Activated gamma-delta T cell treated with Interleukin-2 at 50 U/mL for 16 hours (primary cell): ENCODE results near the gene ENTR1.
"Not testable (repeated sequence)": the region's sequence is repeated elsewhere in the genome, so short reads cannot be mapped to it uniquely, and the experiment has no call there.

Source experiments
- DNase-seq: peaks from one replicate; pipeline ENCODE4 v3.0.0-alpha.2; 2020

The ENTR1 gene

GRCh38 chr9:136418182-136419091, 8.0 kb upstream of the ENTR1 start:
- no peak for DNase-seq

GRCh38 chr9:136416914-136417313, 6.5 kb upstream of the ENTR1 start:
- DNase-seq, result no peak

- no peak for DNase-seq
These were observed 6.0 kb upstream of the ENTR1 start for GRCh38 chr9:136416427-136416826.

GRCh38 chr9:136412962-136413361, 2.5 kb upstream of the ENTR1 start:
- no peak for DNase-seq

- DNase-seq, result no peak
These were observed 964 bp upstream of the ENTR1 start for GRCh38 chr9:136411378-136411777.

- peak; percentile 19 for DNase-seq
These were observed 608 bp downstream of the ENTR1 start for GRCh38 chr9:136409557-136410455.

- no peak for DNase-seq
These were observed 2.5 kb downstream of the ENTR1 start for GRCh38 chr9:136407911-136408310.

- DNase-seq, result not testable (repeated sequence)
These were observed 3.4 kb downstream of the ENTR1 start for GRCh38 chr9:136407061-136407460.

- DNase-seq, result not testable (repeated sequence)
These were observed 4.5 kb downstream of the ENTR1 start for GRCh38 chr9:136405904-136406303.

- no peak for DNase-seq
These were observed 4.9 kb downstream of the ENTR1 start for GRCh38 chr9:136405481-136405880.

- no peak for DNase-seq
These were observed 5.6 kb downstream of the ENTR1 start for GRCh38 chr9:136404801-136405136.

- peak; percentile 16 for DNase-seq
These were observed 6.3 kb downstream of the ENTR1 start for GRCh38 chr9:136403915-136404800.

GRCh38 chr9:136403538-136403914, 6.9 kb downstream of the ENTR1 start:
- DNase-seq, result peak; percentile 55

- no peak for DNase-seq
These were observed 8.3 kb downstream of the ENTR1 start for GRCh38 chr9:136402067-136402466.

GRCh38 chr9:136401173-136401922, 9.1 kb downstream of the ENTR1 start:
- DNase-seq, result no peak

GRCh38 chr9:136400038-136400834, 10.2 kb downstream of the ENTR1 start, which contains the start of gene SNAPC4:
SNAPC4 (minus strand) TSS chr9:136400170; CDS start chr9:136398428, 1,742 bp downstream.
- peak; percentile 83 for DNase-seq

GRCh38 chr9:136399176-136400037, 11.0 kb downstream of the ENTR1 start:
- DNase-seq, result peak; percentile 20

- DNase-seq, result no peak
These were observed 12.1 kb downstream of the ENTR1 start for GRCh38 chr9:136398286-136398685.

- no peak for DNase-seq
These were observed 12.8 kb downstream of the ENTR1 start for GRCh38 chr9:136397643-136398042.

- no peak for DNase-seq
These were observed 14.2 kb downstream of the ENTR1 start for GRCh38 chr9:136396219-136396515.
